Glomerular visceral epithelial cell (primary cell): ENCODE measurements around the gene DMBX1.

Source experiments
- DNase-seq: peaks from one replicate; pipeline ENCODE4 v3.0.0-alpha.2; 2016; ENCODE audit errors: extremely low spot score

Gene DMBX1

DNA sequence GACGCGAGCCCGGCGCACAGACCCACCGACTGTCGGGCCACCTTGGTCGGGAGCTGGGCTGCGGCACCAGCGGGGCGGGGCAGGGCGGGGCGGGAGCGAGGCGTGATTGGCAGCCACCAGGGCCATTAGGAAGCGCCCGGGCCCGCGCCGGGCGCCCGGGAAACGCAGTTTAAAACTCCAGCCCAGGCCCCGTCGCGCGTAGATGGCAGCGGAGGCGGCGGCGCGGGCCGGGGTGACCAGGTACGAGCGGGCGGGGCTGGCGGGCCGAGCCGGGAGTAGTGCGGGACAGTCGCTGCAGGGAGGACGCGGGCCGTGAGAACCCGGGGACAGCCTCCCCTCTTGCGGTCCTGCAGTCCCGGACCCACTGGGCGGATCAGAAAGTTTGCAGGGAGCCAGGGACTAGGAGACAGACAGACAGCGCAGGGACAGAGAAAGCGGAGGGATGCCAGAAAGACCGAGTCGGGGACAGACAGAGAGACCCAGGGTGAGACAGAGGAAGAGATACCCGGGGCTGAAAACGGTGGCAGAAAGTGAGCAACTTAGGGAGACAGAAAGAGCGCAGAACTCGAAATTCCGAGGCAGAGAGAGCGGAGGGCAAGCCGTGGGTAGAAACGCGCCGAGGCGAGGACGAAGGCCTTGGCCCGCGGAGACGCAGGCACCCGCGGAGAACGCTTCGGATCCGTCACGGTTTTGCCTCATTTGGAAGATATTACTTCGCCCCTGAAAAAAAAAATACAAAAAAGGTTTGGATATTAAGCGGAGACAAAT is at the start of gene DMBX1:
Gene DMBX1 (plus strand): TSS at position 199 of the 768 bp plus-strand sequence. CDS start 17,175 bp downstream, outside the sequence.
- DNase-seq: no peak

- no peak for DNase-seq
These were observed 49.2 kb upstream of the DMBX1 start for GRCh38 chr1:46440478-46440877.

DNA sequence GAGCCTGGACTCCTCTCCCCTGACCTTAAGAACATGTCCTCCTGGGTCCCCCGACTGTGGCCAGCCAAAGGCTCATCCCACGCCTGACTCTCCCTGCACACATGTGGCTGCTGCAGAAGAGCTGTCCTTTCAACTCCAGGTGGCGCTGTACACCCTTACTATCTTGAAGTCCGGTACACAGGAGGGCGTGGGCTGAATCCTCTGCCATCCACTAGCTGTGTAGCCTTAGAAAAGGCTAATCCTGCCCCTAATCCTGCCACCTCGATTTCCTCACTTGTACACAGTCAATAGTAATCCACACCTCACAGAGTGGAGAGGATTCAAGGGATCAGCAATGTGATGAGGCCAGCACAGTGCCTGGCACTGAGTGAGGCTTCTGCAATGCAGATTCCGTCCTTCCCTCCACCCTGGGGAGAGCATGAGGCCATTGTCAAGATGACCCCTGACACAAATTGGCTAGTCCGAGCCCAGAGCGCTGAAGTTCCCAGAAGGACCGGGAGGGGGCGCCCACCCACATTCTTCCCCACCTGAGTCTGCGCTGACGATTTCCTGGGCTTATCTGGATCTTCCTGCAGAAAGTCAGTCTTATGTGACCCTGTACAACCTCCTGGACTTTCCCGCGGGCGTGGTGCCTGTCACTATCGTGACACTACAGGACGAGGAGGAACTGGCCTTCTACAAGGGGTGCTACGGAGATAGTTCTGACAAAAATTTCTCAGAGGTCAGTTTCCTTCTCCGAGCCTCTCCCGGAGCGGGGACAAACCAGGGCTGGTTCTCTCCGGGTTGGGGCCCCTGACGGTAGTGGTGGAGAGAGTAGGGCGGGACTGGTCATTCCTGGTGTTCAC is 47.1 kb upstream of the DMBX1 start:
- peak; percentile 77 for DNase-seq

DNA sequence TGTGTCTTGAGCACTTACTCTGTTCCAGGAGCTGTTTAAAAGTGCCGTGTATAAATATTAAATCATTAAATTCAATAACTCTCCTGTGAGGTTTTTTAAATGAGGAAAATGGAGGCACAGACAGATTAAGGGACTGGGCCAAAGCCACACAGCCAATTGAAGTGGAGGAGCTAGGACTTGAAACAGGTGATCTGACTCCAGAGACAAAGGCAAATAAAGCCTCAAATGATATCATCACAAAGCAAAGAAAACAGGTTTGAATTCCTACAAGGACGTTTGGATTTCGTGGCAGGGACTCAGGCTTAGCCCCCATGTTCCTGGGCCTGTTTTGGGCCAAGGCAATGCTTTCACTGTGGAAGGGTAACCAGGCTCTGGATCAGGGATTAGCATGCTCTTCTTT is 45.2 kb upstream of the DMBX1 start:
- no peak for DNase-seq

- no peak for DNase-seq
These were observed 43.8 kb upstream of the DMBX1 start for GRCh38 chr1:46445773-46446256.

GRCh38 chr1:46446646-46447498 is 42.8 kb upstream of the DMBX1 start:
- peak; percentile 64 for DNase-seq

GRCh38 chr1:46447499-46448108 is 42.0 kb upstream of the DMBX1 start:
- DNase-seq: no peak

- no peak for DNase-seq
These were observed 41.3 kb upstream of the DMBX1 start for GRCh38 chr1:46448109-46448911.

DNA sequence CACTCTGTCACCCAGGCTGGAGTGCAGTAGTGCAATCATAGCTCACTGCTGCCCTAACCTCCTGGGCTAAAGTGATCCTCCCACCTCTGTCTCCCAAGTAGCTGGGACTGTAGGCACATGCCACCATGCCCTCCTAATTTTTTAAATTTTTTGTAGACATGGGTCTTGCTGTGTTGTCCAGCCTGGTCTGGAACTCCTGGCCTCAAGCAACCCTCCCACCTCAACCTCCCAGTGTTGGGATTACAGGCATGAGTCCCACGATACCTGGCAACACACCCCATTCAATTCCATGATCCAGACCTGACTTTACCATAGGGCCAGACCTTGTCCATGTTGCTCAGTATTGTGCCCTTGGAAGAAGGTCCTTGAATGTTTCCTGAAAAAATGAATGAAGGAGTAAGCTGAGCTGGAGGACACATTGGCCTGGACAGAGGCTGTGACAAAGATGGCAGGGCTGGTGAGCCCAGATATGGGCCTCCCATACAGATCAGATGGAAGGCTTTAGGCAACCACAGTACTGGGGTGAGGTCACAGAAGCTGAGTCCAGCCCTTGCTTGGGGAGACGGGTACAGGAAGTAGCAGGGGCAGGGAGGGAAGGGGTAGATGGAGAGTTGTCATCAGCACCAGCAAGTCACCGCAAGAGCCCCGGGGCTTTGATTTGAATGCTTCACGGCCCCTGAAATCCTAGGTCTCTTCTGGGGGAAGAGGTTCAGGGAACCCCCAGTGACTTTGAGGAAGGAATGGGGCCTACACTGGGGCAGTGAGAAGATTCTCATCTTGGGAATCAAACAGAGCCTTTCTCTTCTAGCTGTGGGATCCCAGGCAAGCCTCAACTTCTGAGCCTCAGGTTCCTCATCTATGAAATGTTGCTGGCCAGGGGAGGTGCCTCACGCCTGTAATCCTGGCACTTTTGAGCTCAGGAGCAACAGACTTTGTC is 40.1 kb upstream of the DMBX1 start:
- no peak for DNase-seq

- no peak for DNase-seq
These were observed 39.5 kb upstream of the DMBX1 start for GRCh38 chr1:46450160-46450517.

GRCh38 chr1:46451948-46452930 is 37.4 kb upstream of the DMBX1 start:
- no peak for DNase-seq

DNA sequence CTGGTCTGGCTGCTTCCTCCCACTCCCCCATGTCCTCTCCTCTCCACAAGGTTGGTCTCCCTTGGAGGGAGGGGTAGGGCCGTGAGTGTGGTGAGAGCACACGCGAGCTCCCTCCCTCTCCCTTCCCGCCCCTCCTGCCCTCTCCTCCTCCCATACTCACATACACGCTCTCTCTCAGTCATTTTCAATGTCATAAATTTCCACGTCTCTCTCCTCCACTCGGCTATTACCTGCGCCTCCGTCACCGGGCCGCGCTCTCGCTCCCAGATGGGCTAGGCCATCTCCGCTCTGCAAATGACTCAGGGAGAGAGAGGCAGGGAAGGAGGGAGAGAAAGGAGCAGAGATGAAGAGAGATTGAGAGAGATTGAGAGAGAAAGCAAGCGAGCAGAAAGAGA is 36.7 kb upstream of the DMBX1 start:
- no peak for DNase-seq

- DNase-seq: no peak
These were observed 36.2 kb upstream of the DMBX1 start for GRCh38 chr1:46453449-46453848.

- DNase-seq: no peak
These were observed 33.7 kb upstream of the DMBX1 start for GRCh38 chr1:46455951-46456350.

DNA sequence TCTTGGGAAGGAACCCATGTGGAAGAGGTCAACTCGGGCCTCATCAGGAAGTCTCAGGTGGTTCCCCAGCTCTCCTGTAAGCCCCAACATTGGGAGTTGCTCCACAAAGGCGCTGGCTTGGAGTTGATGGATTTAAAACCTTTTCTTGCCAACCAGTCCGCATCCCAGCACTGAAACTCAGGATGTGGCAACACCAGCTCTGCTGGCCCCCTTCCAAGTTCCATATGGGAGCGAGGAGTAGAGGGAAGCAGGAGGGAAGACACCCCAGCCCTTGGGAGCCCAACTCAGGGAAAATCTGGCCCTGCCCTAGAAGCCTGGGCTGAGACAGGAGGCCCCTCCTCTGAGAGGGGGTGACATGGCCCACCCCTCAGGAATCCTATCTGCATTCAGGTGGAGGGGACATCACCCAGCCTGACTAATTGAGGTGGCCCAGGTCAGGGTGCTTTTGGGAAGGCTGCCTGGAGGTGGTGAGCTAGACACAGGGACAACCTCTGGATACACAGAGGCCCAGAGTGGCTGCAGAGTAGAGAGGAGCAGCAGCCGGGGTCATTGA is 33.1 kb upstream of the DMBX1 start:
- no peak for DNase-seq

- no peak for DNase-seq
These were observed 32.5 kb upstream of the DMBX1 start for GRCh38 chr1:46457178-46457577.

DNA sequence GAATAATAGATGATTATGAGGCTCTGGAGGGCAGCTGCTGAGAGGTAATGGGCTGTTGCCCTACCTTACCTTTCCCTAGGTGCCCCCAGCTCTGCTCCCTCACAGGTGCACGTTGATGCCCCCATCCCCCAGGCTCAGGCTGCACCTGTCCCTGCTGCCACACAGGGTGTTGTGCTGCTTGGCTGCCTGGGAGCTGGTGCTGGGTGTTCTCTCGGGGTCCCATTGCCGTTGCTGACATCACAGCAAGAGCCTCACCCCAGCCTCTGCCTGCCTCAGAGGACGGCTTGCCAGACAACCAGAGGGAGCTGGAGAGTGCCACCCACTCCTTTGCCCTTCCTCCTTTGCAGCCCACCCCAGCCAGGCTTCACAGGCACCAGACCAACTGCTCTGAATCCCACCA is 31.4 kb upstream of the DMBX1 start:
- DNase-seq: no peak

DNA sequence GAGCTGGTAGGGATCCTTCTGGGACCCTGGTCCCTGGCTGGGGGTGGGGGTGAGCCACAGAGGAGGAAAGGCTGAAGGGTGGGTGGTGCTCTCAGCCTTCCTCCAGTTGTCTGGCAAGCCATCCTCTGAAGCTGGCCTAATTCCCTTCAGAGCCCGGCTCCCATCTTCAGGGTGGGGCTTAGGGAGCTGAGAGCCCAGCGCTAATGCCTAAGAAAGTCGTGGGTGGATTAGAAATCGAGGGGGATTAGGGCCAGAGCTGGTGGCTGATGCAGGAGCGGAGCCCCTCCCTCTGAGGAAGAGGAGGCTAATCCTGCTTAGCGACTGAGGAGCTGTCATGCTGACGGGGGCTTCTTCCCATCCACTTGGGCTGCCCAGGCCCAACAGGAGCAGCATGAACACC is 30.8 kb upstream of the DMBX1 start:
- no peak for DNase-seq
